Parathyroid adenoma (tissue), 2 donors: ENCODE data around the gene ADAM11.

ENCODE experiments used
- H2AFZ ChIP-seq: fragments of 300-600 bp; sonication (generic); one replicate; pipeline ENCODE4 v1.7.0; 2017; ENCODE audit warnings: antibody characterized with exemption, mild to moderate bottlenecking
- H3K27ac ChIP-seq: fragments of 300-600 bp; sonication (generic); one replicate; pipeline ENCODE4 v1.7.0; 2017
- H3K27me3 ChIP-seq: fragments of 300-600 bp; sonication (generic); one replicate; pipeline ENCODE4 v1.7.0; 2017; ENCODE audit warnings: low read length; ENCODE audit not compliant: control insufficient read depth, insufficient read depth
- H3K36me3 ChIP-seq: fragments of 300-600 bp; sonication (generic); one replicate; pipeline ENCODE4 v1.7.0; 2017; ENCODE audit warnings: low read length; ENCODE audit not compliant: control insufficient read depth, insufficient read depth
- H3K4me1 ChIP-seq: fragments of 300-600 bp; sonication (generic); one replicate; pipeline ENCODE4 v1.7.0; 2017; ENCODE audit warnings: control low read depth
- H3K4me2 ChIP-seq: fragments of 300-600 bp; sonication (generic); one replicate; pipeline ENCODE4 v1.7.0; 2017; ENCODE audit warnings: low read length
- H3K4me3 ChIP-seq: fragments of 300-600 bp; sonication (generic); one replicate; pipeline ENCODE4 v1.7.0; 2017; ENCODE audit warnings: low read depth, low read length
- H3K79me2 ChIP-seq: fragments of 300-600 bp; sonication (generic); one replicate; pipeline ENCODE4 v1.7.0; 2017; ENCODE audit warnings: control low read depth
- H3K9ac ChIP-seq: fragments of 300-600 bp; sonication (generic); one replicate; pipeline ENCODE4 v1.7.0; 2017; ENCODE audit warnings: mild to moderate bottlenecking
- H3K9me3 ChIP-seq: fragments of 300-600 bp; sonication (generic); one replicate; pipeline ENCODE4 v1.7.0; 2017; ENCODE audit warnings: low read length; ENCODE audit not compliant: control insufficient read depth
- TF ChIP-seq, protein P1 (sequence below): fragments of 300-600 bp; sonication (generic); IDR thresholded peaks from one replicate; pipeline ENCODE4 v1.7.0; 2017; ENCODE audit warnings: antibody characterized with exemption, mild to moderate bottlenecking
- donor health status: primary hyperparathyroidism.

ADAM11 gene

DNA sequence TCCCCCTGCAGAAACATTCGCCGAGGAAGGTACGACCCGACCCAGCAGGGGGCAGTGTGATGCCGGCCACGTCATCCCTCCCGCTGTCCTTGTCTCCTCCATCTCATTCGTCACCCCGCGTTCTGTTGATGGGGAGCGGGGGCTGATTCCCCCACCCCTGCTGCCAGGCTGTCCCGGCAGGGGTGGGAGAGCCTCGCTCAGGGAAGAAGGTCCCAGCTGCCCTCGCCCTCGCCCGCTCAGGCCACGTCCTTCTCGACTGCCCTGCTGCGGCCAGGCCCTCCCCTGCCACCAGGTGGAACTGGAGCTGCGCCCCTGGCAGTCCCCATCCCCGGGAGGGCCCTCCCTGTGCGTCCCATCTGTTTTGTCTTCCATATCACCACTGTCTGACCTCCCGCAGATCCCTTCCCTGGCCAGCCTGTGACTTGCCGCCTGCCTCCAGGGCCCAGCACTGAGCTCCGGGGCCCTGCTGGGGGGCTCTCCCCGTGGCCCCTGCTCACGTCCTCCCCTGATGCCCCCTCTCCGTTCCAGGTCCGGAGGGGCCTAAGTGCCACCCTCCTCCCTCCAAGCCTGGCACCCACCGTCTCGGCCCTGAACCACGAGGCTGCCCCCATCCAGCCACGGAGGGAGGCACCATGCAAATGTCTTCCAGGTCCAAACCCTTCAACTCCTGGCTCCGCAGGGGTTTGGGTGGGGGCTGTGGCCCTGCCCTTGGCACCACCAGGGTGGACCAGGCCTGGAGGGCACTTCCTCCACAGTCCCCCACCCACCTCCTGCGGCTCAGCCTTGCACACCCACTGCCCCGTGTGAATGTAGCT is 20.6 kb downstream of the ADAM11 start:
- peak overlapping the region; percentile 16 for H3K27ac ChIP-seq
- H3K36me3 ChIP-seq, result no peaks in the 10 kb centered on the region
- peak overlapping the region; percentile 94 for H2AFZ ChIP-seq
- H3K4me1 ChIP-seq, result no peaks in the 10 kb centered on the region
- no peak overlapping the region for H3K9ac ChIP-seq
- H3K4me2 ChIP-seq, result peak overlapping the region; percentile 98
- H3K79me2 ChIP-seq, result no peaks in the 10 kb centered on the region
- TF ChIP-seq, protein P1, sequence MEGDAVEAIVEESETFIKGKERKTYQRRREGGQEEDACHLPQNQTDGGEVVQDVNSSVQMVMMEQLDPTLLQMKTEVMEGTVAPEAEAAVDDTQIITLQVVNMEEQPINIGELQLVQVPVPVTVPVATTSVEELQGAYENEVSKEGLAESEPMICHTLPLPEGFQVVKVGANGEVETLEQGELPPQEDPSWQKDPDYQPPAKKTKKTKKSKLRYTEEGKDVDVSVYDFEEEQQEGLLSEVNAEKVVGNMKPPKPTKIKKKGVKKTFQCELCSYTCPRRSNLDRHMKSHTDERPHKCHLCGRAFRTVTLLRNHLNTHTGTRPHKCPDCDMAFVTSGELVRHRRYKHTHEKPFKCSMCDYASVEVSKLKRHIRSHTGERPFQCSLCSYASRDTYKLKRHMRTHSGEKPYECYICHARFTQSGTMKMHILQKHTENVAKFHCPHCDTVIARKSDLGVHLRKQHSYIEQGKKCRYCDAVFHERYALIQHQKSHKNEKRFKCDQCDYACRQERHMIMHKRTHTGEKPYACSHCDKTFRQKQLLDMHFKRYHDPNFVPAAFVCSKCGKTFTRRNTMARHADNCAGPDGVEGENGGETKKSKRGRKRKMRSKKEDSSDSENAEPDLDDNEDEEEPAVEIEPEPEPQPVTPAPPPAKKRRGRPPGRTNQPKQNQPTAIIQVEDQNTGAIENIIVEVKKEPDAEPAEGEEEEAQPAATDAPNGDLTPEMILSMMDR, result peak; percentile 86
- peak overlapping the region; percentile 53 for H3K4me3 ChIP-seq
- H3K9me3 ChIP-seq, result no peaks in the 10 kb centered on the region
- H3K27me3 ChIP-seq, result no peaks in the 10 kb centered on the region

DNA sequence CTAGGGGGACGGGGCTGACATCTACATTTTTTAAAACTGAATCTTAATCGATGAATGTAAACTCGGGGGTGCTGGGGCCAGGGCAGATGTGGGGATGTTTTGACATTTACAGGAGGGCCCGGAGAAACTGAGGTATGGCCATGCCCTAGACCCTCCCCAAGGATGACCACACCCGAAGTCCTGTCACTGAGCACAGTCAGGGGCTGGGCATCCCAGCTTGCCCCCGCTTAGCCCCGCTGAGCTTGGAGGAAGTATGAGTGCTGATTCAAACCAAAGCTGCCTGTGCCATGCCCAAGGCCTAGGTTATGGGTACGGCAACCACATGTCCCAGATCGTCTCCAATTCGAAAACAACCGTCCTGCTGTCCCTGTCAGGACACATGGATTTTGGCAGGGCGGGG is 21.4 kb downstream of the ADAM11 start:
- TF ChIP-seq, protein P1, result no peak
- Histone ChIP-seq H3K36me3 (no peaks in the 10 kb centered on the region), H3K27ac (no peak overlapping the region), H3K4me3 (no peak overlapping the region), H3K4me1 (no peaks in the 10 kb centered on the region), H3K27me3 (no peaks in the 10 kb centered on the region), H3K9ac (no peak overlapping the region), H3K9me3 (no peaks in the 10 kb centered on the region), H3K4me2 (no peak overlapping the region), H3K79me2 (no peaks in the 10 kb centered on the region), H2AFZ (no peak overlapping the region)

DNA sequence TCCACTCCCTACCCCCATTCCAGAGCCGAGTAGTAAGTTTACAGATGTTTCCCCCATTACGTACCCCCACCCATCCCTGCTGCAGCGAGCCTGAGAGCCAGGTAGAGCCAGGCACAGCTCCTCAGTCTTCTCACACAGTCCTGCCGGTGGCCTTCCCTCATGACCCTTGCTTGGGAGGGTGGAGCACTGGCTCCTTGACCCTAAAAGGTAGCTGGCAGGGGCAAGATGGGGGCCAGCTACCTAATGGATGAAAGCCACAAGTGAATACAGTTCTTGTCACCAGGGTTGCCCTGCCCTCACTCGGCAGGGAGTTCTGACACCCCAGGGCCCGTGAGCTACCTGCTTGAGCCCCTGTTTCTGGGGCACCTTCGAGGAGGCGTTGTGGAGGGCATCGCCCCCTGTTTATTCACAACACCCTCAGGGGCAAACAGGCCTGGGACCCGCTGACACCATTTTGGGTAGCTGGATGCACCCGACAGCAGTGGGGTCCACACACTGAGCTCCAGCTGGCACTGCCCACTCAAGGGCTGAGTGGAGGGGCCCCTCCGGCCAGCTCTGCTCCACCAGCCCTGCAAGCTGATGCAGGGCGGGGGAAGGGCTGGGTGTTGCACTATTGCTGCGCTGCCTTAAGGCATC is 22.2 kb downstream of the ADAM11 start:
- no peak overlapping the region for H2AFZ ChIP-seq
- H3K27ac ChIP-seq, result no peak overlapping the region
- TF ChIP-seq, protein P1, result no peak

DNA sequence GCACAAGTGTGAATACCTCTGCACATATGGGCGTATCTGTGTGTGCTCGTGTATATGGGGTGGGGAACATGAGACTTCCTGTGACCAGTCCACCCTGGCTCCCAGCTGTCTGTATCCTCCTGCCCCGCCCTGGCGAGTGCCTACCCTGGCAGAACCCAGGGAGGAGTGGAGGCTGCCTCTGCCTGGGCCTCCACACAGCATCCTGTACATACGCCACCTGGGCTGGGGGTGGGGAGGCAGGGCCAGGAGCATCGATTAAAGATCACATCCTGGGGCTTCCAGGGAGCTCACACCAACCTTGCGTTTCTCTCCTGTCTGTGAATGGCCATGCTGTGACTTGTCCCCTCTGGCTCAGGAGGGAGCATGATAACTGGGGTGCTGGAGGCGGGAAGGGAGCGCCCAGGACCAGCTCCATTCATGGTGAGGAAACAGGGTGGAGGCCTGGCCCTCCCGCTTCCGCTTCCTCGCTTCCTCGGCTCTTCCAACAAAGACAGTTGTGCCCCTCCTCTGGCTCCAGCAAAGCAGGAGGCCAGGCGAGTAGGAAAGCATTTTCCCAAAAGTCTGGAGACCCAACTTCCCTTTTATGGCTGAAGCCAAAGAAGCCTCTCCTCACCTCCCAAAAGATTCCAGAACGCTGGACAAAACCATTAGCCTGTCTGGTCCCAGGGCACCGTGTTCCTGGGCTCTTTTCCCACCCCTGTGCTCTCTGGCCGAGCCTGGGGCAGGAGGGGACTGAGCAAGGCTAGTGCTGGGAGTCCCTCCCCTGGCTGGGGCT is 22.9 kb downstream of the ADAM11 start:
- Histone ChIP-seq H3K4me2 (no peak overlapping the region), H3K4me1 (no peaks in the 10 kb centered on the region), H3K9me3 (no peaks in the 10 kb centered on the region), H3K4me3 (no peak overlapping the region), H3K27ac (peak overlapping the region; percentile 50), H3K36me3 (no peaks in the 10 kb centered on the region), H3K9ac (no peak overlapping the region), H2AFZ (no peak overlapping the region), H3K27me3 (no peaks in the 10 kb centered on the region), H3K79me2 (no peaks in the 10 kb centered on the region)
- TF ChIP-seq, protein P1, result no peak

More for the DNA sequence above, 22.2 kb downstream of the ADAM11 start:
- Histone ChIP-seq H3K9me3 (no peaks in the 10 kb centered on the region), H3K27me3 (no peaks in the 10 kb centered on the region), H3K4me2 (no peak overlapping the region), H3K9ac (no peak overlapping the region), H3K36me3 (no peaks in the 10 kb centered on the region), H3K4me3 (no peak overlapping the region), H3K4me1 (no peaks in the 10 kb centered on the region), H3K79me2 (no peaks in the 10 kb centered on the region)
